IMR-90 (cell line): Measurements from ENCODE around the gene ZMYND11. TPM values are rescaled to one million over a fixed set of nuclear protein-coding genes. Genes with fewer than 3 reads are reported as not detected.

ENCODE experiments used
- ATAC-seq: fragments of 200-7000 bp; cut with Tn5 transposase; 2 replicates; pipeline ENCODE4 v1.9.1; 2020; ENCODE audit warnings: low read depth, mild to moderate bottlenecking, moderate library complexity
- BruUV-seq: library from RNA; stranded (reverse); fragments of 400-500 nt; replicated peaks from 2 replicates; lab custom pipeline; 2021; lab: Mats Ljungman, UMichigan
- CTCF ChIA-PET: fragments of 300-600 bp; formaldehyde crosslinking; extraction: SDS; loops from one replicate; lab custom pipeline; 2021; ENCODE audit warnings: antibody characterized with exemption; lab: Yijun Ruan, JAX
- POLR2A ChIA-PET: fragments of 300-600 bp; sonication (Branson Sonifier 250); formaldehyde crosslinking; loops from one replicate; lab custom pipeline; 2022; ENCODE audit warnings: antibody characterized with exemption; ENCODE audit not compliant: unreplicated experiment; lab: Charles Lee
- DNase-seq: peaks from one replicate; pipeline ENCODE4 v3.0.0; 2013
- H2AFZ ChIP-seq: replicated peaks from 2 replicates; pipeline ENCODE3; 2013; ENCODE audit warnings: low read length, mild to moderate bottlenecking; ENCODE audit not compliant: poor library complexity
- H2AK5ac ChIP-seq: 2 replicates; pipeline ENCODE4 v1.6.1; 2013; ENCODE audit warnings: low read depth, low read length, inconsistent platforms
- H2AK9ac ChIP-seq: replicated peaks from 2 replicates; pipeline ENCODE3; 2013; ENCODE audit warnings: mild to moderate bottlenecking, low read depth, low read length, moderate library complexity; ENCODE audit not compliant: poor library complexity
- H2BK120ac ChIP-seq: 2 replicates; pipeline ENCODE4 v1.6.1; 2013; ENCODE audit warnings: low read depth, low read length, inconsistent platforms
- H2BK15ac ChIP-seq: 3 replicates; pipeline ENCODE4 v1.6.1; 2013; ENCODE audit warnings: low read depth, low read length, inconsistent platforms
- H2BK20ac ChIP-seq: 2 replicates; pipeline ENCODE4 v1.6.1; 2013; ENCODE audit warnings: low read depth, mild to moderate bottlenecking, inconsistent platforms, low read length, moderate library complexity
- H2BK5ac ChIP-seq: 2 replicates; pipeline ENCODE4 v1.6.1; 2013; ENCODE audit warnings: mild to moderate bottlenecking, low read depth, low read length, inconsistent platforms; ENCODE audit not compliant: poor library complexity, severe bottlenecking
- H3K14ac ChIP-seq: replicated peaks from 2 replicates; pipeline ENCODE4 v1.6.1; 2013; ENCODE audit warnings: low read depth, low read length, inconsistent platforms
- H3K18ac ChIP-seq: 2 replicates; pipeline ENCODE4 v1.6.1; 2013; ENCODE audit warnings: low read depth, low read length, control low read depth
- H3K23ac ChIP-seq: 2 replicates; pipeline ENCODE4 v1.6.1; 2013; ENCODE audit warnings: low read depth, low read length, inconsistent platforms
- H3K27ac ChIP-seq: 2 replicates; pipeline ENCODE4 v1.5.1; 2013; ENCODE audit warnings: mild to moderate bottlenecking, control low read depth, low read length; ENCODE audit not compliant: insufficient read depth
- H3K27me3 ChIP-seq: 2 replicates; pipeline ENCODE4 v1.6.1; 2013; ENCODE audit warnings: low read length; ENCODE audit not compliant: control insufficient read depth, insufficient read depth
- H3K36me3 ChIP-seq: 2 replicates; pipeline ENCODE4 v1.6.1; 2013; ENCODE audit warnings: low read length, mixed read lengths; ENCODE audit not compliant: control insufficient read depth, insufficient read depth
- H3K4ac ChIP-seq: 2 replicates; pipeline ENCODE4 v1.6.1; 2013; ENCODE audit warnings: low read depth, low read length, inconsistent platforms
- H3K4me1 ChIP-seq: 2 replicates; pipeline ENCODE4 v1.6.1; 2013; ENCODE audit warnings: low read length, mixed read lengths; ENCODE audit not compliant: control insufficient read depth, insufficient read depth
- H3K4me2 ChIP-seq: 2 replicates; pipeline ENCODE4 v1.6.1; 2013; ENCODE audit warnings: low read depth, mild to moderate bottlenecking, control low read depth, low read length, moderate library complexity
- H3K4me3 ChIP-seq: 2 replicates; pipeline ENCODE4 v1.5.1; 2013; ENCODE audit warnings: low read depth, mild to moderate bottlenecking, control low read depth, low read length, moderate library complexity; ENCODE audit not compliant: insufficient read depth
- H3K56ac ChIP-seq: 2 replicates; pipeline ENCODE4 v1.6.1; 2013; ENCODE audit warnings: low read length, inconsistent platforms; ENCODE audit not compliant: insufficient read depth; ENCODE audit errors: extremely low read depth
- H3K79me1 ChIP-seq, 2 experiments: 2 replicates each; pipeline ENCODE4 v1.6.1; 2013; ENCODE audit warnings: low read length in 2 of 2, inconsistent platforms in 1 of 2, low read depth in 1 of 2
- H3K9ac ChIP-seq: 2 replicates; pipeline ENCODE4 v1.6.1; 2013; ENCODE audit warnings: low read depth, low read length, control low read depth
- H3K9me1 ChIP-seq: 2 replicates; pipeline ENCODE4 v1.6.1; 2013; ENCODE audit warnings: low read length, inconsistent platforms; ENCODE audit not compliant: insufficient read depth
- H3K9me3 ChIP-seq: 2 replicates; pipeline ENCODE4 v1.6.1; 2013; ENCODE audit warnings: low read length; ENCODE audit not compliant: control insufficient read depth, insufficient read depth
- H4K20me1 ChIP-seq: 2 replicates; pipeline ENCODE4 v1.6.1; 2013; ENCODE audit warnings: low read length, inconsistent platforms; ENCODE audit not compliant: insufficient read depth
- H4K5ac ChIP-seq: 2 replicates; pipeline ENCODE4 v1.6.1; 2013; ENCODE audit warnings: mild to moderate bottlenecking, low read depth, low read length, control low read depth
- H4K8ac ChIP-seq, 2 experiments: 2 replicates each; pipeline ENCODE4 v1.6.1; 2013; ENCODE audit warnings: low read depth in 2 of 2, low read length in 2 of 2, control low read depth in 1 of 2, inconsistent platforms in 1 of 2
- H4K91ac ChIP-seq: 2 replicates; pipeline ENCODE4 v1.6.1; 2013; ENCODE audit warnings: low read depth, low read length, inconsistent platforms; ENCODE audit not compliant: insufficient read depth
- CEBPB ChIP-seq: IDR thresholded peaks from 2 replicates; pipeline ENCODE4 v1.6.1; 2012; ENCODE audit warnings: low read depth, low read length, improper control_type of control experiment
- FOS ChIP-seq: fragments of 150-350 bp; IDR thresholded peaks from 2 replicates; pipeline ENCODE4 v1.6.1; 2016; ENCODE audit warnings: low read depth, low read length
- WGBS, 2 experiments: methylation state at CpG; one replicate each; pipeline versions ENCODE4 v1.1.5 to v1.1.7; 2013; ENCODE audit warnings: missing lambda C conversion rate in 2 of 2; ENCODE audit not compliant: insufficient read length in 1 of 2; ENCODE audit errors: extremely low coverage in 2 of 2; 5-methylcytosine and 5-hydroxymethylcytosine counted together
- dilution Hi-C: fragments of 300-500 bp; cut with HindIII; formaldehyde crosslinking; loops from one replicate; pipeline ENCODE4 v1.14.3; 2018; ENCODE audit warnings: low sequenced_read_pairs; ENCODE audit not compliant: unreplicated experiment
- in situ Hi-C: fragments of 300-500 bp; cut with MboI; formaldehyde crosslinking; loops from 3 replicates; pipeline ENCODE4 v1.14.3; 2019; ENCODE audit warnings: low sequenced_read_pairs, inconsistent platforms, mixed read lengths
- intact Hi-C: fragments of 100-400 bp; cut with micrococcal nuclease; formaldehyde crosslinking; loops from 2 replicates; pipeline ENCODE4 v1.10.0; 2022
- polyA plus RNA-seq, 3 experiments: library from polyadenylated mRNA; depleted of rRNA; stranded (reverse); fragments of >200 nt; gene quantifications; 2 replicates each; pipeline ENCODE4 v1.2.3, GENCODE V29; 2012; ENCODE audit warnings: low replicate concordance in 1 of 3
- total RNA-seq: library from RNA; depleted of rRNA; stranded (reverse); fragments of >200 nt; gene quantifications from 2 replicates; pipeline ENCODE4 v1.2.3, GENCODE V29; 2012

The ZMYND11 gene
- total and polyA plus RNA-seq, 2 of the 4 experiments (the other 2 are of a cell fraction), result 39.5 to 72.2 TPM

DNA sequence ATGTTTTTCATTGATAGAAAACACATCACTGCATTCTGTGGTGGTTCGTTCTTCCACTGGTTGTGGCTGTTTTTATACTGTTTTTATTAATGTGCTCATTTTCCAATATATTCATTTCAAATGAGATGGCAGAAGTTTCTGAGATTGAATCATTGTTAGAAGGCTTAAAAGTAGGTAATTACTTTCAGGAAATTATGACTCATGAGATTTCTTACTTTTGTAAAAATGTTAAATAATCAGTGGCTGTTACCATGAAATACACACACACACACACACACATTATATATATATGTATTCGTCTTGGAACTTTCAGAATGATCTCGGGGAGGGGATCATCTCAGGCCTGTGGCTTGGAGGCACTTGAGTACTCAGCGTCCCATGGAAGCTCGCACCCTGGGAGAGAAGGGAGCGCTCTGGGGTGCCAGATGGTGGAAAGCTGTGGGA, 66.1 kb downstream of the ZMYND11 start:
- CTCF ChIA-PET, result no interaction called here
- peaks cover 11% of the 10 kb centered on the region for H3K9me1 ChIP-seq
- H2AK9ac ChIP-seq, result no peak overlapping the region
- no peak overlapping the region for H2BK15ac ChIP-seq
- H3K18ac ChIP-seq, result no peak overlapping the region
- peaks cover 5% of the 10 kb centered on the region; the same call in 1 of the 2 replicates for H3K4me1 ChIP-seq
- no peak overlapping the region for H4K8ac ChIP-seq
- DNase-seq (peak; percentile 60), ATAC-seq (peak; percentile 35; the same call in 1 of the 2 replicates)
- no peak overlapping the region for H2BK20ac ChIP-seq
- no peak overlapping the region for H2AK5ac ChIP-seq
- H3K9ac ChIP-seq, result no peak overlapping the region
- peaks cover 15% of the 10 kb centered on the region for H4K20me1 ChIP-seq
- no peak overlapping the region for H3K23ac ChIP-seq
- WGBS, 2 experiments, result no CpG with 5 or more reads among the region's 6 CpGs
- intact Hi-C loops (no loop called here), dilution Hi-C loops (no loop called here), in situ Hi-C loops (no loop called here)
- no peak overlapping the region for H3K56ac ChIP-seq
- no peaks in the 10 kb centered on the region for H3K9me3 ChIP-seq
- TF ChIP-seq CEBPB (no peak), FOS (0 out of 2 replicates have a peak, but pooled peaks have one; percentile 26)
- H4K91ac ChIP-seq, result no peak overlapping the region
- BruUV-seq, result no TSS peak
- H3K4me2 ChIP-seq, result no peak overlapping the region
- H4K5ac ChIP-seq, result no peak overlapping the region
- H3K27me3 ChIP-seq, result no peaks in the 10 kb centered on the region
- no peak overlapping the region for H2BK5ac ChIP-seq
- H3K4ac ChIP-seq, result no peak overlapping the region
- no peak overlapping the region for H2BK120ac ChIP-seq
- POLR2A ChIA-PET, result no interaction called here
- peaks cover 3% of the 10 kb centered on the region for H3K36me3 ChIP-seq
- H3K14ac ChIP-seq, result no peak overlapping the region
- H3K4me3 ChIP-seq, result no peak overlapping the region
- H2AFZ ChIP-seq, result no peak overlapping the region
- no peak overlapping the region for H3K27ac ChIP-seq
- H3K79me1 ChIP-seq, result peaks cover 31 to 54% of the 10 kb centered on the region in 2 experiments
